GOT3 (cell line): Measurements from ENCODE around the gene HEXD.
"Not testable (repeated sequence)": the region's sequence is repeated elsewhere in the genome, so short reads cannot be mapped to it uniquely, and the experiment has no call there.

Experiments used
- DNase-seq: peaks from one replicate; lab custom pipeline; 2025; ENCODE audit warnings: mixed read lengths; lab: John Stamatoyannopoulos, UW

Gene HEXD

GRCh38 chr17:82396601-82397435 lies 21.3 kb upstream of the HEXD start:
- peak; percentile 54 for DNase-seq

- DNase-seq = no peak
Observed at GRCh38 chr17:82397449-82398335, 20.5 kb upstream of the HEXD start.

GRCh38 chr17:82399041-82399441 lies 19.1 kb upstream of the HEXD start:
- DNase-seq = no peak

GRCh38 chr17:82399601-82400101 lies 18.5 kb upstream of the HEXD start:
- DNase-seq = no peak

- DNase-seq = no peak
Observed at GRCh38 chr17:82400206-82400605, 17.9 kb upstream of the HEXD start.

- no peak for DNase-seq
Observed at GRCh38 chr17:82400830-82401229, 17.3 kb upstream of the HEXD start.

GRCh38 chr17:82402865-82403264 lies 15.3 kb upstream of the HEXD start:
- DNase-seq = no peak

- no peak for DNase-seq
Observed at GRCh38 chr17:82403662-82404660, 14.2 kb upstream of the HEXD start.

- DNase-seq = no peak
Observed at GRCh38 chr17:82405051-82405450, 13.1 kb upstream of the HEXD start.

GRCh38 chr17:82406131-82406671 lies 11.9 kb upstream of the HEXD start:
- DNase-seq = no peak

- DNase-seq = no peak
Observed at GRCh38 chr17:82407255-82407654, 10.9 kb upstream of the HEXD start.

GRCh38 chr17:82408288-82408937 lies 9.7 kb upstream of the HEXD start:
- DNase-seq = no peak

GRCh38 chr17:82408938-82409318 lies 9.2 kb upstream of the HEXD start:
- DNase-seq = no peak

GRCh38 chr17:82410014-82410716 lies 8.0 kb upstream of the HEXD start:
- no peak for DNase-seq

- no peak for DNase-seq
Observed at GRCh38 chr17:82411396-82412053, 6.6 kb upstream of the HEXD start.

- not testable (repeated sequence) for DNase-seq
Observed at GRCh38 chr17:82412081-82412480, 6.1 kb upstream of the HEXD start.

GRCh38 chr17:82412535-82413520 lies 5.3 kb upstream of the HEXD start:
- DNase-seq = no peak

- DNase-seq = peak; percentile 31
Observed at GRCh38 chr17:82414548-82415281, 3.4 kb upstream of the HEXD start.
